WTC11 (cell line): Measurements from ENCODE around the gene TPGS1. TPM values are rescaled to one million over a fixed set of nuclear protein-coding genes. Genes with fewer than 3 reads are reported as not detected.

Experiments used
- ATAC-seq: fragments of 200-7000 bp; cut with Tn5 transposase; 2 replicates; pipeline ENCODE4 v1.10.0; 2021; ENCODE audit warnings: mild to moderate bottlenecking, moderate library complexity
- CTCF ChIA-PET: fragments of 300-600 bp; sonication (Branson Sonifier 250); formaldehyde crosslinking; loops from one replicate; lab custom pipeline; 2021; ENCODE audit warnings: antibody characterized with exemption; lab: Charles Lee
- POLR2A ChIA-PET: fragments of 350-600 bp; sonication (Branson Sonifier 250); formaldehyde crosslinking; loops from one replicate; lab custom pipeline; 2021; ENCODE audit warnings: antibody characterized with exemption; lab: Charles Lee
- DNase-seq: peaks from one replicate; pipeline ENCODE4 v3.0.0; 2021; ENCODE audit warnings: low spot score
- H3K27ac Mint-ChIP-seq: 2 replicates; pipeline ENCODE4 v1.8.0; 2021; ENCODE audit warnings: mixed read lengths
- H3K27me3 Mint-ChIP-seq: 2 replicates; pipeline ENCODE4 v1.8.0; 2021; ENCODE audit warnings: low read depth, mild to moderate bottlenecking, moderate library complexity, mixed read lengths
- H3K36me3 Mint-ChIP-seq: 2 replicates; pipeline ENCODE4 v1.8.0; 2021; ENCODE audit warnings: mixed read lengths
- H3K4me1 Mint-ChIP-seq: 2 replicates; pipeline ENCODE4 v1.8.0; 2022; ENCODE audit warnings: mixed read lengths
- H3K4me3 Mint-ChIP-seq: 2 replicates; pipeline ENCODE4 v1.8.0; 2021; ENCODE audit warnings: mild to moderate bottlenecking, moderate library complexity, mixed read lengths
- H3K9me3 Mint-ChIP-seq: 2 replicates; pipeline ENCODE4 v1.8.0; 2021; ENCODE audit warnings: mixed read lengths
- ATF1 ChIP-seq: sonication (generic); formaldehyde crosslinking; IDR thresholded peaks from 2 replicates; pipeline ENCODE4 v1.8.1; 2023; ENCODE audit warnings: mild to moderate bottlenecking, moderate library complexity, missing genetic modification reagents
- CBFB ChIP-seq: sonication (generic); formaldehyde crosslinking; IDR thresholded peaks from 2 replicates; pipeline ENCODE4 v1.8.1; 2022; ENCODE audit warnings: mild to moderate bottlenecking, low read depth, missing genetic modification reagents
- ETV6 ChIP-seq: sonication (generic); formaldehyde crosslinking; IDR thresholded peaks from 2 replicates; pipeline ENCODE4 v1.8.1; 2022; ENCODE audit warnings: mild to moderate bottlenecking, missing genetic modification reagents
- KAT7 ChIP-seq: sonication (generic); formaldehyde crosslinking; IDR thresholded peaks from 2 replicates; pipeline ENCODE4 v1.8.1; 2023; ENCODE audit warnings: missing genetic modification reagents, mild to moderate bottlenecking, borderline replicate concordance
- NR1H2 ChIP-seq: sonication (generic); formaldehyde crosslinking; IDR thresholded peaks from 2 replicates; pipeline ENCODE4 v1.9.0; 2021; ENCODE audit warnings: mild to moderate bottlenecking, moderate library complexity, missing genetic modification reagents
- RELA ChIP-seq: sonication (generic); formaldehyde crosslinking; IDR thresholded peaks from 2 replicates; pipeline ENCODE4 v1.8.1; 2022; ENCODE audit warnings: missing genetic modification reagents, mild to moderate bottlenecking, borderline replicate concordance
- SMAD4 ChIP-seq: sonication (generic); formaldehyde crosslinking; IDR thresholded peaks from 2 replicates; pipeline ENCODE4 v1.8.0; 2022; ENCODE audit warnings: mild to moderate bottlenecking, missing genetic modification reagents
- TEAD4 ChIP-seq: sonication (generic); formaldehyde crosslinking; IDR thresholded peaks from 2 replicates; pipeline ENCODE4 v1.8.0; 2022; ENCODE audit warnings: mild to moderate bottlenecking, missing genetic modification reagents
- ZNF219 ChIP-seq: sonication (generic); formaldehyde crosslinking; IDR thresholded peaks from 2 replicates; pipeline ENCODE4 v1.8.0; 2023; ENCODE audit warnings: missing genetic modification reagents, mild to moderate bottlenecking, borderline replicate concordance
- ZNF232 ChIP-seq: sonication (generic); formaldehyde crosslinking; IDR thresholded peaks from 2 replicates; pipeline ENCODE4 v1.8.0; 2022; ENCODE audit warnings: mild to moderate bottlenecking, missing genetic modification reagents
- ZNF423 ChIP-seq: fragments of 250-450 bp; sonication (Bioruptor Pico); IDR thresholded peaks from 2 replicates; pipeline ENCODE4 v2.1.2; 2022; ENCODE audit warnings: mild to moderate bottlenecking, moderate library complexity
- total RNA-seq: library from RNA; stranded (reverse); gene quantifications from 3 replicates; pipeline ENCODE4 v1.2.3, GENCODE V29; 2021
- TF ChIP-seq, protein P1 (sequence below): sonication (generic); formaldehyde crosslinking; IDR thresholded peaks from 2 replicates; pipeline ENCODE4 v1.8.1; 2023; ENCODE audit warnings: mild to moderate bottlenecking, missing genetic modification reagents, borderline replicate concordance
- TF ChIP-seq, protein P2 (sequence below): sonication (generic); formaldehyde crosslinking; IDR thresholded peaks from 2 replicates; pipeline ENCODE4 v1.8.1; 2023; ENCODE audit warnings: mild to moderate bottlenecking, missing genetic modification reagents, moderate library complexity
- TF ChIP-seq, protein P3 (sequence below): sonication (generic); formaldehyde crosslinking; IDR thresholded peaks from 2 replicates; pipeline ENCODE4 v1.8.0; 2023; ENCODE audit warnings: missing genetic modification reagents
- TF ChIP-seq, protein P4 (sequence below): sonication (generic); formaldehyde crosslinking; IDR thresholded peaks from 2 replicates; pipeline ENCODE4 v1.8.1; 2023; ENCODE audit warnings: mild to moderate bottlenecking, missing genetic modification reagents
- TF ChIP-seq, protein P5 (sequence below): fragments of 250-450 bp; sonication (Bioruptor Pico); IDR thresholded peaks from 2 replicates; pipeline ENCODE4 v1.8.0; 2021; ENCODE audit warnings: mild to moderate bottlenecking
- TF ChIP-seq, protein P6 (sequence below): sonication (generic); formaldehyde crosslinking; IDR thresholded peaks from 2 replicates; pipeline ENCODE4 v1.8.0; 2022; ENCODE audit warnings: mild to moderate bottlenecking, missing genetic modification reagents
- TF ChIP-seq, protein P7 (sequence below): sonication (generic); formaldehyde crosslinking; IDR thresholded peaks from 2 replicates; pipeline ENCODE4 v1.8.1; 2022; ENCODE audit warnings: missing genetic modification reagents, borderline replicate concordance

The TPGS1 gene
- total RNA-seq, 1 experiment from 2014 or later = 18.8 TPM

DNA sequence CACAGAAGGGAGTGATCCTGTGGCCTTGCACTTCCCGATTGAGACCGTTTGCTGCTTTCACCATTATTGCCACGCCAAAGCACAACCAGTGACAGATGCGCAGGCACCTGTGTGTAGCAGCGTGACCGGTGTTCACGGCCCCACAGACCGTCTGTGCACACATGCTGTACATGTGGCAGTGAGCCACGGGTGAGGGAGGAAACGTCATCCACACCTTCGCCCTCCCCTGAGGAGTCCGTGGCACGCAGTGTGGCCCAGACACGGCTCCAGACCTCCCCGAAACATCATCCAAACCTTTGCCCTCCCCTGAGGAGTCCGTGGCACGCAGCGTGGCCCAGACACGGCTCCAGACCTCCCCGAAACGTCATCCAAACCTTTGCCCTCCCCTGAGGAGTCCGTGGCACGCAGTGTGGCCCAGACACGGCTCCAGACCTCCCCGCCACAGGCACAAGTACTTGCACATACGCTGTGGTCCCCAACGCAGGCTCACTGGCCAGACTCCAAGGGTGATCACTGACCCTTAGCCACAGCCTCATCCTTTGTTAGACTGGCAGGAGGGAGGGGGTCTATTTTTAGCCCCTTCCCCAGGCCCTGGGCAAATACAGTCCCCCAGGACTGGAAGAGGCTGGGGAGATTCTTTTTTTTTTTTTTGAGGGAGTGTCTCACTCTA, 38.6 kb upstream of the TPGS1 start:
- Mint-ChIP-seq H3K27ac (no peak overlapping the region), H3K4me1 (no peaks in the 10 kb centered on the region), H3K4me3 (no peak overlapping the region), H3K36me3 (no peaks in the 10 kb centered on the region), H3K9me3 (no peaks in the 10 kb centered on the region; the same call in 1 of the 2 replicates), H3K27me3 (peaks cover 3% of the 10 kb centered on the region; the same call in 1 of the 2 replicates)
- CTCF ChIA-PET = no interaction called here
- TF ChIP-seq, protein P1, sequence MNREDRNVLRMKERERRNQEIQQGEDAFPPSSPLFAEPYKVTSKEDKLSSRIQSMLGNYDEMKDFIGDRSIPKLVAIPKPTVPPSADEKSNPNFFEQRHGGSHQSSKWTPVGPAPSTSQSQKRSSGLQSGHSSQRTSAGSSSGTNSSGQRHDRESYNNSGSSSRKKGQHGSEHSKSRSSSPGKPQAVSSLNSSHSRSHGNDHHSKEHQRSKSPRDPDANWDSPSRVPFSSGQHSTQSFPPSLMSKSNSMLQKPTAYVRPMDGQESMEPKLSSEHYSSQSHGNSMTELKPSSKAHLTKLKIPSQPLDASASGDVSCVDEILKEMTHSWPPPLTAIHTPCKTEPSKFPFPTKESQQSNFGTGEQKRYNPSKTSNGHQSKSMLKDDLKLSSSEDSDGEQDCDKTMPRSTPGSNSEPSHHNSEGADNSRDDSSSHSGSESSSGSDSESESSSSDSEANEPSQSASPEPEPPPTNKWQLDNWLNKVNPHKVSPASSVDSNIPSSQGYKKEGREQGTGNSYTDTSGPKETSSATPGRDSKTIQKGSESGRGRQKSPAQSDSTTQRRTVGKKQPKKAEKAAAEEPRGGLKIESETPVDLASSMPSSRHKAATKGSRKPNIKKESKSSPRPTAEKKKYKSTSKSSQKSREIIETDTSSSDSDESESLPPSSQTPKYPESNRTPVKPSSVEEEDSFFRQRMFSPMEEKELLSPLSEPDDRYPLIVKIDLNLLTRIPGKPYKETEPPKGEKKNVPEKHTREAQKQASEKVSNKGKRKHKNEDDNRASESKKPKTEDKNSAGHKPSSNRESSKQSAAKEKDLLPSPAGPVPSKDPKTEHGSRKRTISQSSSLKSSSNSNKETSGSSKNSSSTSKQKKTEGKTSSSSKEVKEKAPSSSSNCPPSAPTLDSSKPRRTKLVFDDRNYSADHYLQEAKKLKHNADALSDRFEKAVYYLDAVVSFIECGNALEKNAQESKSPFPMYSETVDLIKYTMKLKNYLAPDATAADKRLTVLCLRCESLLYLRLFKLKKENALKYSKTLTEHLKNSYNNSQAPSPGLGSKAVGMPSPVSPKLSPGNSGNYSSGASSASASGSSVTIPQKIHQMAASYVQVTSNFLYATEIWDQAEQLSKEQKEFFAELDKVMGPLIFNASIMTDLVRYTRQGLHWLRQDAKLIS (CRISPR knock-in tag) = no peak
- TF ChIP-seq TEAD4 = no peak
- TF ChIP-seq, protein P2, sequence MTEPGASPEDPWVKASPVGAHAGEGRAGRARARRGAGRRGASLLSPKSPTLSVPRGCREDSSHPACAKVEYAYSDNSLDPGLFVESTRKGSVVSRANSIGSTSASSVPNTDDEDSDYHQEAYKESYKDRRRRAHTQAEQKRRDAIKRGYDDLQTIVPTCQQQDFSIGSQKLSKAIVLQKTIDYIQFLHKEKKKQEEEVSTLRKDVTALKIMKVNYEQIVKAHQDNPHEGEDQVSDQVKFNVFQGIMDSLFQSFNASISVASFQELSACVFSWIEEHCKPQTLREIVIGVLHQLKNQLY = no peak
- no peak for TF ChIP-seq KAT7
- TF ChIP-seq ZNF219 (CRISPR knock-in tag) = no peak
- TF ChIP-seq ZNF423 = no peak
- no peak for TF ChIP-seq CBFB
- TF ChIP-seq, protein P3, sequence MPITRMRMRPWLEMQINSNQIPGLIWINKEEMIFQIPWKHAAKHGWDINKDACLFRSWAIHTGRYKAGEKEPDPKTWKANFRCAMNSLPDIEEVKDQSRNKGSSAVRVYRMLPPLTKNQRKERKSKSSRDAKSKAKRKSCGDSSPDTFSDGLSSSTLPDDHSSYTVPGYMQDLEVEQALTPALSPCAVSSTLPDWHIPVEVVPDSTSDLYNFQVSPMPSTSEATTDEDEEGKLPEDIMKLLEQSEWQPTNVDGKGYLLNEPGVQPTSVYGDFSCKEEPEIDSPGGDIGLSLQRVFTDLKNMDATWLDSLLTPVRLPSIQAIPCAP = no peak
- TF ChIP-seq, protein P4, sequence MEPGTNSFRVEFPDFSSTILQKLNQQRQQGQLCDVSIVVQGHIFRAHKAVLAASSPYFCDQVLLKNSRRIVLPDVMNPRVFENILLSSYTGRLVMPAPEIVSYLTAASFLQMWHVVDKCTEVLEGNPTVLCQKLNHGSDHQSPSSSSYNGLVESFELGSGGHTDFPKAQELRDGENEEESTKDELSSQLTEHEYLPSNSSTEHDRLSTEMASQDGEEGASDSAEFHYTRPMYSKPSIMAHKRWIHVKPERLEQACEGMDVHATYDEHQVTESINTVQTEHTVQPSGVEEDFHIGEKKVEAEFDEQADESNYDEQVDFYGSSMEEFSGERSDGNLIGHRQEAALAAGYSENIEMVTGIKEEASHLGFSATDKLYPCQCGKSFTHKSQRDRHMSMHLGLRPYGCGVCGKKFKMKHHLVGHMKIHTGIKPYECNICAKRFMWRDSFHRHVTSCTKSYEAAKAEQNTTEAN = no peak
- no peak for TF ChIP-seq RELA (CRISPR knock-in tag)
- no peak for TF ChIP-seq NR1H2
- no peak for TF ChIP-seq ETV6 (CRISPR knock-in tag)
- TF ChIP-seq, protein P5, sequence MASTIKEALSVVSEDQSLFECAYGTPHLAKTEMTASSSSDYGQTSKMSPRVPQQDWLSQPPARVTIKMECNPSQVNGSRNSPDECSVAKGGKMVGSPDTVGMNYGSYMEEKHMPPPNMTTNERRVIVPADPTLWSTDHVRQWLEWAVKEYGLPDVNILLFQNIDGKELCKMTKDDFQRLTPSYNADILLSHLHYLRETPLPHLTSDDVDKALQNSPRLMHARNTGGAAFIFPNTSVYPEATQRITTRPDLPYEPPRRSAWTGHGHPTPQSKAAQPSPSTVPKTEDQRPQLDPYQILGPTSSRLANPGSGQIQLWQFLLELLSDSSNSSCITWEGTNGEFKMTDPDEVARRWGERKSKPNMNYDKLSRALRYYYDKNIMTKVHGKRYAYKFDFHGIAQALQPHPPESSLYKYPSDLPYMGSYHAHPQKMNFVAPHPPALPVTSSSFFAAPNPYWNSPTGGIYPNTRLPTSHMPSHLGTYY = no peak
- TF ChIP-seq, protein P6, sequence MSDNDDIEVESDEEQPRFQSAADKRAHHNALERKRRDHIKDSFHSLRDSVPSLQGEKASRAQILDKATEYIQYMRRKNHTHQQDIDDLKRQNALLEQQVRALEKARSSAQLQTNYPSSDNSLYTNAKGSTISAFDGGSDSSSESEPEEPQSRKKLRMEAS = no peak
- TF ChIP-seq, protein P7, sequence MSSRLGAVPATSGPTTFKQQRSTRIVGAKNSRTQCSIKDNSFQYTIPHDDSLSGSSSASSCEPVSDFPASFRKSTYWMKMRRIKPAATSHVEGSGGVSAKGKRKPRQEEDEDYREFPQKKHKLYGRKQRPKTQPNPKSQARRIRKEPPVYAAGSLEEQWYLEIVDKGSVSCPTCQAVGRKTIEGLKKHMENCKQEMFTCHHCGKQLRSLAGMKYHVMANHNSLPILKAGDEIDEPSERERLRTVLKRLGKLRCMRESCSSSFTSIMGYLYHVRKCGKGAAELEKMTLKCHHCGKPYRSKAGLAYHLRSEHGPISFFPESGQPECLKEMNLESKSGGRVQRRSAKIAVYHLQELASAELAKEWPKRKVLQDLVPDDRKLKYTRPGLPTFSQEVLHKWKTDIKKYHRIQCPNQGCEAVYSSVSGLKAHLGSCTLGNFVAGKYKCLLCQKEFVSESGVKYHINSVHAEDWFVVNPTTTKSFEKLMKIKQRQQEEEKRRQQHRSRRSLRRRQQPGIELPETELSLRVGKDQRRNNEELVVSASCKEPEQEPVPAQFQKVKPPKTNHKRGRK (CRISPR knock-in tag) = no peak
- no peak for TF ChIP-seq ATF1 (CRISPR knock-in tag)
- no peak for TF ChIP-seq SMAD4 (CRISPR knock-in tag)
- no peak for TF ChIP-seq ZNF232 (CRISPR knock-in tag)
- ATAC-seq = no peak
- POLR2A ChIA-PET = no interaction called here
- DNase-seq = no peak
